GM12878 (cell line): ENCODE data around the gene NOTCH4.
"Not testable (repeated sequence)": the region's sequence is repeated elsewhere in the genome, so short reads cannot be mapped to it uniquely, and the experiment has no call there.

Experiments used
- EED ChIP-seq: sonication (generic); IDR thresholded peaks from 2 replicates; pipeline ENCODE4 v1.6.1; 2016; ENCODE audit warnings: antibody characterized with exemption, low read depth
- ESRRA ChIP-seq: IDR thresholded peaks from 2 replicates; pipeline ENCODE4 v1.6.1; 2012; ENCODE audit warnings: mild to moderate bottlenecking, low read length, improper control_type of control experiment
- ETV6 ChIP-seq, 2 experiments: fragments of 450-650 bp in 1 of 2; IDR thresholded peaks in 1 of 2; conservative IDR thresholded peaks in 1 of 2; 2 replicates each; pipeline ENCODE4 v1.6.1; 2014; ENCODE audit warnings: antibody characterized with exemption in 1 of 2, borderline replicate concordance in 1 of 2, low read depth in 1 of 2, mild to moderate bottlenecking in 1 of 2, moderate library complexity in 1 of 2
- PAX5 ChIP-seq: IDR thresholded peaks from 2 replicates; pipeline ENCODE4 v1.6.1; 2011; ENCODE audit warnings: low read depth, low read length, borderline replicate concordance
- POLR2AphosphoS2 ChIP-seq: IDR thresholded peaks from 2 replicates; pipeline ENCODE4 v1.6.1; 2011; ENCODE audit warnings: low read depth, mild to moderate bottlenecking, low read length, improper control_type of control experiment, moderate library complexity
- POLR2AphosphoS5 ChIP-seq: IDR thresholded peaks from 2 replicates; pipeline ENCODE4 v1.6.1; 2011; ENCODE audit warnings: mild to moderate bottlenecking, low read length, inconsistent platforms
- SP1 ChIP-seq: IDR thresholded peaks from one replicate; pipeline ENCODE4 v1.6.1; 2011; ENCODE audit warnings: low read depth, low read length
- SUZ12 ChIP-seq: fragments of 200-600 bp; sonication (generic); IDR thresholded peaks from one replicate; pipeline ENCODE4 v1.6.1; 2018; ENCODE audit warnings: antibody characterized with exemption, mild to moderate bottlenecking; ENCODE audit not compliant: unreplicated experiment
- TAF1 ChIP-seq: IDR thresholded peaks from 2 replicates; pipeline ENCODE4 v1.6.1; 2011; ENCODE audit warnings: mild to moderate bottlenecking, low read depth, low read length, borderline replicate concordance
- ZNF384 ChIP-seq: IDR thresholded peaks from 2 replicates; pipeline ENCODE4 v1.6.1; 2012; ENCODE audit warnings: low read depth, mild to moderate bottlenecking, low read length, improper control_type of control experiment, borderline replicate concordance
- TF ChIP-seq, protein P1 (sequence below): fragments of 450-650 bp; IDR thresholded peaks from 2 replicates; pipeline ENCODE4 v1.6.1; 2017; ENCODE audit warnings: mild to moderate bottlenecking, moderate library complexity
- TF ChIP-seq, protein P2 (sequence below), 3 experiments: IDR thresholded peaks in 2 of 3; conservative IDR thresholded peaks in 1 of 3; 2 replicates each; pipeline ENCODE4 v1.5.1; 2011; ENCODE audit warnings: low read depth in 3 of 3, low read length in 3 of 3, mild to moderate bottlenecking in 3 of 3, control low read depth in 2 of 3, moderate library complexity in 2 of 3, inconsistent platforms in 1 of 3, mixed read lengths in 1 of 3; ENCODE audit not compliant: control insufficient read depth in 2 of 3, insufficient read depth in 1 of 3; ENCODE audit errors: extremely low read depth in 1 of 3
- TF ChIP-seq, protein P3 (sequence below): fragments of 450-650 bp; IDR thresholded peaks from 2 replicates; pipeline ENCODE4 v1.6.1; 2017; ENCODE audit warnings: antibody characterized with exemption, mild to moderate bottlenecking, moderate library complexity
- TF ChIP-seq, protein P4 (sequence below): fragments of 450-650 bp; IDR thresholded peaks from 2 replicates; pipeline ENCODE4 v1.6.1; 2018; ENCODE audit warnings: borderline replicate concordance, mild to moderate bottlenecking; ENCODE audit not compliant: partially characterized antibody

DNA sequence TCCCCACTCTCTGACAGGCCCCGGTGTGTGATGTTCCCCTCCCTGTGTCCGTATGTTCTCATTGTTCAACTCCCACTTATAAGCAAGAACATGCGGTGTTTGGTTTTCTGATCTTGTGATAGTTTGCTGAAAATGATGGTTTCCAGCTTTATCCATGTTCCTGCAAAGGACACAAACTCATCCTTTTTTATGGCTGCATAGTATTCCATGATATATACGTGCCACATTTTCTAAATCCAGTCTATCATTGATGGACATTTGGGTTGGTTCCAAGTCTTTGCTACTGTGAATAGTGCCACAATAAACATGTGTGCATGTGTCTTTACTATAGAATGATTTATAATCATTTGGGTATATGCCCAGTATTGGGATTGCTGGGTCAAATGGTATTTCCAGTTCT is 33.4 kb upstream of the NOTCH4 start:
- not testable (repeated sequence) for TF ChIP-seq SP1; ZNF384; EED; ETV6 (conservative IDR thresholded peaks at IDR 0.05 in 1 of 2, IDR thresholded peaks at IDR 0.05 in 1 of 2; ENCODE audit: borderline replicate concordance in 1 of 2, low read depth in 1 of 2); PAX5; ESRRA; POLR2AphosphoS5; SUZ12; POLR2AphosphoS2; TAF1
- TF ChIP-seq, protein P1, sequence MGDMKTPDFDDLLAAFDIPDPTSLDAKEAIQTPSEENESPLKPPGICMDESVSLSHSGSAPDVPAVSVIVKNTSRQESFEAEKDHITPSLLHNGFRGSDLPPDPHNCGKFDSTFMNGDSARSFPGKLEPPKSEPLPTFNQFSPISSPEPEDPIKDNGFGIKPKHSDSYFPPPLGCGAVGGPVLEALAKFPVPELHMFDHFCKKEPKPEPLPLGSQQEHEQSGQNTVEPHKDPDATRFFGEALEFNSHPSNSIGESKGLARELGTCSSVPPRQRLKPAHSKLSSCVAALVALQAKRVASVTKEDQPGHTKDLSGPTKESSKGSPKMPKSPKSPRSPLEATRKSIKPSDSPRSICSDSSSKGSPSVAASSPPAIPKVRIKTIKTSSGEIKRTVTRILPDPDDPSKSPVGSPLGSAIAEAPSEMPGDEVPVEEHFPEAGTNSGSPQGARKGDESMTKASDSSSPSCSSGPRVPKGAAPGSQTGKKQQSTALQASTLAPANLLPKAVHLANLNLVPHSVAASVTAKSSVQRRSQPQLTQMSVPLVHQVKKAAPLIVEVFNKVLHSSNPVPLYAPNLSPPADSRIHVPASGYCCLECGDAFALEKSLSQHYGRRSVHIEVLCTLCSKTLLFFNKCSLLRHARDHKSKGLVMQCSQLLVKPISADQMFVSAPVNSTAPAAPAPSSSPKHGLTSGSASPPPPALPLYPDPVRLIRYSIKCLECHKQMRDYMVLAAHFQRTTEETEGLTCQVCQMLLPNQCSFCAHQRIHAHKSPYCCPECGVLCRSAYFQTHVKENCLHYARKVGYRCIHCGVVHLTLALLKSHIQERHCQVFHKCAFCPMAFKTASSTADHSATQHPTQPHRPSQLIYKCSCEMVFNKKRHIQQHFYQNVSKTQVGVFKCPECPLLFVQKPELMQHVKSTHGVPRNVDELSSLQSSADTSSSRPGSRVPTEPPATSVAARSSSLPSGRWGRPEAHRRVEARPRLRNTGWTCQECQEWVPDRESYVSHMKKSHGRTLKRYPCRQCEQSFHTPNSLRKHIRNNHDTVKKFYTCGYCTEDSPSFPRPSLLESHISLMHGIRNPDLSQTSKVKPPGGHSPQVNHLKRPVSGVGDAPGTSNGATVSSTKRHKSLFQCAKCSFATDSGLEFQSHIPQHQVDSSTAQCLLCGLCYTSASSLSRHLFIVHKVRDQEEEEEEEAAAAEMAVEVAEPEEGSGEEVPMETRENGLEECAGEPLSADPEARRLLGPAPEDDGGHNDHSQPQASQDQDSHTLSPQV: not testable (repeated sequence)
- TF ChIP-seq, protein P2, sequence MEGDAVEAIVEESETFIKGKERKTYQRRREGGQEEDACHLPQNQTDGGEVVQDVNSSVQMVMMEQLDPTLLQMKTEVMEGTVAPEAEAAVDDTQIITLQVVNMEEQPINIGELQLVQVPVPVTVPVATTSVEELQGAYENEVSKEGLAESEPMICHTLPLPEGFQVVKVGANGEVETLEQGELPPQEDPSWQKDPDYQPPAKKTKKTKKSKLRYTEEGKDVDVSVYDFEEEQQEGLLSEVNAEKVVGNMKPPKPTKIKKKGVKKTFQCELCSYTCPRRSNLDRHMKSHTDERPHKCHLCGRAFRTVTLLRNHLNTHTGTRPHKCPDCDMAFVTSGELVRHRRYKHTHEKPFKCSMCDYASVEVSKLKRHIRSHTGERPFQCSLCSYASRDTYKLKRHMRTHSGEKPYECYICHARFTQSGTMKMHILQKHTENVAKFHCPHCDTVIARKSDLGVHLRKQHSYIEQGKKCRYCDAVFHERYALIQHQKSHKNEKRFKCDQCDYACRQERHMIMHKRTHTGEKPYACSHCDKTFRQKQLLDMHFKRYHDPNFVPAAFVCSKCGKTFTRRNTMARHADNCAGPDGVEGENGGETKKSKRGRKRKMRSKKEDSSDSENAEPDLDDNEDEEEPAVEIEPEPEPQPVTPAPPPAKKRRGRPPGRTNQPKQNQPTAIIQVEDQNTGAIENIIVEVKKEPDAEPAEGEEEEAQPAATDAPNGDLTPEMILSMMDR (IDR thresholded peaks at IDR 0.05 in 2 of 3, conservative IDR thresholded peaks at IDR 0.05 in 1 of 3; ENCODE audit: control insufficient read depth in 2 of 3, extremely low read depth in 1 of 3, insufficient read depth in 1 of 3, low read depth in 3 of 3, low read length in 3 of 3): not testable (repeated sequence)
- TF ChIP-seq, protein P3, sequence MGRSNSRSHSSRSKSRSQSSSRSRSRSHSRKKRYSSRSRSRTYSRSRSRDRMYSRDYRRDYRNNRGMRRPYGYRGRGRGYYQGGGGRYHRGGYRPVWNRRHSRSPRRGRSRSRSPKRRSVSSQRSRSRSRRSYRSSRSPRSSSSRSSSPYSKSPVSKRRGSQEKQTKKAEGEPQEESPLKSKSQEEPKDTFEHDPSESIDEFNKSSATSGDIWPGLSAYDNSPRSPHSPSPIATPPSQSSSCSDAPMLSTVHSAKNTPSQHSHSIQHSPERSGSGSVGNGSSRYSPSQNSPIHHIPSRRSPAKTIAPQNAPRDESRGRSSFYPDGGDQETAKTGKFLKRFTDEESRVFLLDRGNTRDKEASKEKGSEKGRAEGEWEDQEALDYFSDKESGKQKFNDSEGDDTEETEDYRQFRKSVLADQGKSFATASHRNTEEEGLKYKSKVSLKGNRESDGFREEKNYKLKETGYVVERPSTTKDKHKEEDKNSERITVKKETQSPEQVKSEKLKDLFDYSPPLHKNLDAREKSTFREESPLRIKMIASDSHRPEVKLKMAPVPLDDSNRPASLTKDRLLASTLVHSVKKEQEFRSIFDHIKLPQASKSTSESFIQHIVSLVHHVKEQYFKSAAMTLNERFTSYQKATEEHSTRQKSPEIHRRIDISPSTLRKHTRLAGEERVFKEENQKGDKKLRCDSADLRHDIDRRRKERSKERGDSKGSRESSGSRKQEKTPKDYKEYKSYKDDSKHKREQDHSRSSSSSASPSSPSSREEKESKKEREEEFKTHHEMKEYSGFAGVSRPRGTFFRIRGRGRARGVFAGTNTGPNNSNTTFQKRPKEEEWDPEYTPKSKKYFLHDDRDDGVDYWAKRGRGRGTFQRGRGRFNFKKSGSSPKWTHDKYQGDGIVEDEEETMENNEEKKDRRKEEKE: not testable (repeated sequence)
- TF ChIP-seq, protein P4, sequence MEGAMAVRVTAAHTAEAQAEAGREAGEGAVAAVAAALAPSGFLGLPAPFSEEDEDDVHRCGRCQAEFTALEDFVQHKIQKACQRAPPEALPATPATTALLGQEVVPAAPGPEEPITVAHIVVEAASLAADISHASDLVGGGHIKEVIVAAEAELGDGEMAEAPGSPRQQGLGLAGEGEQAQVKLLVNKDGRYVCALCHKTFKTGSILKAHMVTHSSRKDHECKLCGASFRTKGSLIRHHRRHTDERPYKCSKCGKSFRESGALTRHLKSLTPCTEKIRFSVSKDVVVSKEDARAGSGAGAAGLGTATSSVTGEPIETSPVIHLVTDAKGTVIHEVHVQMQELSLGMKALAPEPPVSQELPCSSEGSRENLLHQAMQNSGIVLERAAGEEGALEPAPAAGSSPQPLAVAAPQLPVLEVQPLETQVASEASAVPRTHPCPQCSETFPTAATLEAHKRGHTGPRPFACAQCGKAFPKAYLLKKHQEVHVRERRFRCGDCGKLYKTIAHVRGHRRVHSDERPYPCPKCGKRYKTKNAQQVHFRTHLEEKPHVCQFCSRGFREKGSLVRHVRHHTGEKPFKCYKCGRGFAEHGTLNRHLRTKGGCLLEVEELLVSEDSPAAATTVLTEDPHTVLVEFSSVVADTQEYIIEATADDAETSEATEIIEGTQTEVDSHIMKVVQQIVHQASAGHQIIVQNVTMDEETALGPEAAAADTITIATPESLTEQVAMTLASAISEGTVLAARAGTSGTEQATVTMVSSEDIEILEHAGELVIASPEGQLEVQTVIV: not testable (repeated sequence)
